Measurements from ENCODE around the gene KLHL29. TPM values are rescaled to one million over a fixed set of nuclear protein-coding genes. Genes with fewer than 3 reads are reported as not detected.

The KLHL29 gene
- total RNA-seq, 1 experiment from 2014 or later: 3.4 TPM

GRCh38 chr2:23590241-23590869 is 205.4 kb downstream of the KLHL29 start:
- no peak for DNase-seq
- no peaks in the 10 kb centered on the region for H3K79me2 ChIP-seq (ENCODE audit: low read depth)
- no peak overlapping the region for H2AFZ ChIP-seq
- intact Hi-C loops (cut with micrococcal nuclease; ENCODE audit: unreplicated experiment): no loop called here
- no peak for TF ChIP-seq CTCF (conservative IDR thresholded peaks at IDR 0.05)
- no peak for TF ChIP-seq EZH2 (IDR thresholded peaks at IDR 0.05; ENCODE audit: low read depth)
- no peaks in the 10 kb centered on the region for H4K20me1 ChIP-seq (ENCODE audit: insufficient read depth)
- H3K4me2 ChIP-seq: no peak overlapping the region
- H3F3A ChIP-seq (ENCODE audit: insufficient read depth, low read depth): no peaks in the 10 kb centered on the region
- no peaks in the 10 kb centered on the region for H3K27me3 ChIP-seq (ENCODE audit: insufficient read depth, low read depth)
- H3K36me3 ChIP-seq (ENCODE audit: low read depth): no peaks in the 10 kb centered on the region
- no peaks in the 10 kb centered on the region for H3K9me2 ChIP-seq (ENCODE audit: insufficient read depth)
- no peak overlapping the region for H3K4me3 ChIP-seq
- CTCF ChIA-PET: no interaction called here
- H3K27ac ChIP-seq: no peak overlapping the region
- POLR2A ChIA-PET (ENCODE audit: unreplicated experiment): no interaction called here
- H3K9me3 ChIP-seq (ENCODE audit: insufficient read depth, low read depth): no peaks in the 10 kb centered on the region
- no peaks in the 10 kb centered on the region for H3K4me1 ChIP-seq (replicated peaks; ENCODE audit: insufficient read depth)
- BruUV-seq (replicated peaks): no TSS peak

GRCh38 chr2:23591111-23591510 is 206.1 kb downstream of the KLHL29 start:
- BruUV-seq (replicated peaks): no TSS peak

GRCh38 chr2:23592061-23592685 is 207.2 kb downstream of the KLHL29 start:
- no peaks in the 10 kb centered on the region for H4K20me1 ChIP-seq (ENCODE audit: insufficient read depth)
- no peaks in the 10 kb centered on the region for H3K79me2 ChIP-seq (ENCODE audit: low read depth)
- no peaks in the 10 kb centered on the region for H3K9me2 ChIP-seq (ENCODE audit: insufficient read depth)
- no peak overlapping the region for H3K4me2 ChIP-seq
- no peaks in the 10 kb centered on the region for H3F3A ChIP-seq (ENCODE audit: insufficient read depth, low read depth)
- H3K36me3 ChIP-seq (ENCODE audit: low read depth): no peaks in the 10 kb centered on the region
- H3K9me3 ChIP-seq (ENCODE audit: insufficient read depth, low read depth): no peaks in the 10 kb centered on the region
- no peak overlapping the region for H3K4me3 ChIP-seq
- H3K27ac ChIP-seq: no peak overlapping the region
- intact Hi-C loops (cut with micrococcal nuclease; ENCODE audit: unreplicated experiment): no loop called here
- no peak overlapping the region for H2AFZ ChIP-seq
- no peaks in the 10 kb centered on the region for H3K27me3 ChIP-seq (ENCODE audit: insufficient read depth, low read depth)
- DNase-seq: no peak
- no peaks in the 10 kb centered on the region for H3K4me1 ChIP-seq (replicated peaks; ENCODE audit: insufficient read depth)
- no TSS peak for BruUV-seq (replicated peaks)
- ChIA-PET POLR2A (ENCODE audit: unreplicated experiment) (no interaction called here), CTCF (no interaction called here)
- TF ChIP-seq EZH2 (IDR thresholded peaks at IDR 0.05; ENCODE audit: low read depth): no peak
- no peak for TF ChIP-seq CTCF (conservative IDR thresholded peaks at IDR 0.05)

More at GRCh38 chr2:23591111-23591510, 206.1 kb downstream of the KLHL29 start:
- no peaks in the 10 kb centered on the region for H3F3A ChIP-seq (ENCODE audit: insufficient read depth, low read depth)
- no peaks in the 10 kb centered on the region for H3K9me3 ChIP-seq (ENCODE audit: insufficient read depth, low read depth)
- CTCF ChIA-PET: no interaction called here
- TF ChIP-seq EZH2 (IDR thresholded peaks at IDR 0.05; ENCODE audit: low read depth): no peak
- no peak for TF ChIP-seq CTCF (conservative IDR thresholded peaks at IDR 0.05)
- no peaks in the 10 kb centered on the region for H3K9me2 ChIP-seq (ENCODE audit: insufficient read depth)
- no peaks in the 10 kb centered on the region for H4K20me1 ChIP-seq (ENCODE audit: insufficient read depth)
- no peak overlapping the region for H3K4me2 ChIP-seq
- DNase-seq: no peak
- POLR2A ChIA-PET (ENCODE audit: unreplicated experiment): no interaction called here
- no peak overlapping the region for H3K27ac ChIP-seq
- no peak overlapping the region for H2AFZ ChIP-seq
- intact Hi-C loops (cut with micrococcal nuclease; ENCODE audit: unreplicated experiment): no loop called here
- no peaks in the 10 kb centered on the region for H3K27me3 ChIP-seq (ENCODE audit: insufficient read depth, low read depth)
- no peak overlapping the region for H3K4me3 ChIP-seq
- H3K4me1 ChIP-seq (replicated peaks; ENCODE audit: insufficient read depth): no peaks in the 10 kb centered on the region
- H3K79me2 ChIP-seq (ENCODE audit: low read depth): no peaks in the 10 kb centered on the region
- no peaks in the 10 kb centered on the region for H3K36me3 ChIP-seq (ENCODE audit: low read depth)
